Panc1 (cell line): ENCODE results near the gene CDH13. TPM values are rescaled to one million over a fixed set of nuclear protein-coding genes. Genes with fewer than 3 reads are reported as not detected.

Experiments
- ATAC-seq: fragments of 200-7000 bp; cut with Tn5 transposase; 2 replicates; pipeline ENCODE4 v1.9.1; 2020; ENCODE audit warnings: mild to moderate bottlenecking, moderate library complexity
- BruUV-seq: library from RNA; stranded (reverse); fragments of 400-500 nt; replicated peaks from 2 replicates; lab custom pipeline; 2021; lab: Mats Ljungman, UMichigan
- CTCF ChIA-PET: fragments of 300-600 bp; sonication (Branson Sonifier 250); formaldehyde crosslinking; loops from one replicate; lab custom pipeline; 2022; ENCODE audit warnings: antibody characterized with exemption; lab: Charles Lee
- POLR2A ChIA-PET: fragments of 300-600 bp; sonication (Branson Sonifier 250); formaldehyde crosslinking; loops from one replicate; lab custom pipeline; 2022; ENCODE audit warnings: antibody characterized with exemption; lab: Charles Lee
- DNase-seq: peaks from one replicate; pipeline ENCODE4 v3.0.0-alpha.2; 2010; ENCODE audit warnings: low read depth, low spot score
- H3K27ac ChIP-seq: 2 replicates; pipeline ENCODE4 v1.5.1; 2011; ENCODE audit warnings: mild to moderate bottlenecking, low read length, inconsistent platforms
- H3K27me3 ChIP-seq: fragments of 200-500 bp; sonication (Bioruptor generic); 2 replicates; pipeline ENCODE4 v1.6.0; 2014; ENCODE audit warnings: low read length, inconsistent platforms; ENCODE audit not compliant: control insufficient read depth, insufficient read depth
- H3K36me3 ChIP-seq: fragments of 200-500 bp; sonication (Bioruptor generic); 2 replicates; pipeline ENCODE4 v1.5.1; 2014; ENCODE audit warnings: inconsistent platforms, mild to moderate bottlenecking, low read length, moderate library complexity; ENCODE audit not compliant: control insufficient read depth, insufficient read depth
- H3K4me1 ChIP-seq: 2 replicates; pipeline ENCODE4 v1.5.1; 2011; ENCODE audit warnings: inconsistent platforms, mild to moderate bottlenecking, low read length, moderate library complexity; ENCODE audit not compliant: control insufficient read depth, insufficient read depth
- H3K4me3 ChIP-seq, 2 experiments: 2 replicates each; pipeline ENCODE4 v1.5.1; 2011 to 2012; ENCODE audit warnings: low read depth in 2 of 2, low read length in 2 of 2, mild to moderate bottlenecking in 2 of 2, inconsistent platforms in 1 of 2, moderate library complexity in 1 of 2
- H3K9me3 ChIP-seq: fragments of 200-500 bp; sonication (Bioruptor generic); 2 replicates; pipeline ENCODE4 v1.5.1; 2014; ENCODE audit warnings: low read depth, mild to moderate bottlenecking, inconsistent platforms, low read length, moderate library complexity; ENCODE audit not compliant: control insufficient read depth, insufficient read depth
- CTCF ChIP-seq: fragments of 450-650 bp; IDR thresholded peaks from 2 replicates; pipeline ENCODE4 v1.5.1; 2017; ENCODE audit warnings: mild to moderate bottlenecking
- POLR2AphosphoS5 ChIP-seq: IDR thresholded peaks from 2 replicates; pipeline ENCODE4 v1.6.1; 2012; ENCODE audit warnings: mild to moderate bottlenecking, low read depth, low read length, moderate library complexity
- REST ChIP-seq, 2 experiments: IDR thresholded peaks; 2 replicates each; pipeline ENCODE4 v1.6.1; 2011 to 2012; ENCODE audit warnings: low read depth in 2 of 2, control low read depth in 1 of 2, low read length in 1 of 2, mild to moderate bottlenecking in 1 of 2, moderate library complexity in 1 of 2; ENCODE audit not compliant: insufficient read depth in 1 of 2
- SIN3A ChIP-seq: IDR thresholded peaks from 2 replicates; pipeline ENCODE4 v1.6.1; 2012; ENCODE audit warnings: low read depth, mild to moderate bottlenecking, low read length, moderate library complexity, borderline replicate concordance; ENCODE audit not compliant: insufficient read depth
- TCF7L2 ChIP-seq: IDR thresholded peaks from 2 replicates; pipeline ENCODE4 v1.6.1; 2011; ENCODE audit warnings: mild to moderate bottlenecking, low read depth, low read length, inconsistent platforms
- in situ Hi-C: cut with HindIII; loops from 2 replicates; pipeline ENCODE4 v1.10.0; 2016; ENCODE audit warnings: low sequenced_read_pairs, low pct_unique_long_range_greater_than_20kb
- intact Hi-C: fragments of 100-400 bp; cut with micrococcal nuclease; formaldehyde crosslinking; loops from one replicate; pipeline ENCODE4 v1.10.0; 2022; ENCODE audit not compliant: unreplicated experiment
- total RNA-seq: library from RNA; stranded (reverse); gene quantifications from one replicate; pipeline ENCODE4 v1.2.1, GENCODE V29; 2021; ENCODE audit not compliant: unreplicated experiment

Gene CDH13
- total RNA-seq, 1 experiment from 2014 or later: not detected

- intact Hi-C loops: no loop called here
- CTCF ChIA-PET: no interaction called here
- Histone ChIP-seq H3K36me3 (no peaks in the 10 kb centered on the region), H3K27me3 (no peaks in the 10 kb centered on the region), H3K4me1 (no peaks in the 10 kb centered on the region), H3K27ac (no peak overlapping the region), H3K9me3 (no peaks in the 10 kb centered on the region), H3K4me3 (no peak overlapping the region)
- TF ChIP-seq REST (IDR thresholded peaks at IDR 0.05; ENCODE audit: insufficient read depth in 1 of 2, low read depth in 2 of 2, low read length in 1 of 2): no peak
- TF ChIP-seq SIN3A: no peak
- no peak for TF ChIP-seq POLR2AphosphoS5
- TF ChIP-seq CTCF: no peak
- no peak for TF ChIP-seq TCF7L2
- in situ Hi-C loops: no loop called here
- POLR2A ChIA-PET: no interaction called here
- BruUV-seq: no TSS peak
- ATAC-seq (no peak), DNase-seq (no peak)
Observed at GRCh38 chr16:83603723-83604570, 977.2 kb downstream of the CDH13 start.

- H3K27ac ChIP-seq: no peak overlapping the region
- H3K4me1 ChIP-seq: no peaks in the 10 kb centered on the region
- ATAC-seq (no peak), DNase-seq (no peak)
- POLR2A ChIA-PET: no interaction called here
- no peaks in the 10 kb centered on the region for H3K27me3 ChIP-seq
- BruUV-seq: no TSS peak
- H3K9me3 ChIP-seq: no peaks in the 10 kb centered on the region
- H3K36me3 ChIP-seq: no peaks in the 10 kb centered on the region
- intact Hi-C loops (no loop called here), in situ Hi-C loops (no loop called here)
- CTCF ChIA-PET: interaction anchor here (0.7 kb wide), 1 partner anchor 225 kb away, joined by 4 read pairs; no protein-coding TSS in a partner anchor
- no peak overlapping the region for H3K4me3 ChIP-seq
- TF ChIP-seq SIN3A (no peak), CTCF (no peak), POLR2AphosphoS5 (no peak), TCF7L2 (no peak), REST (IDR thresholded peaks at IDR 0.05; ENCODE audit: insufficient read depth in 1 of 2, low read depth in 2 of 2, low read length in 1 of 2) (no peak)
Observed at GRCh38 chr16:83606486-83607030, 979.8 kb downstream of the CDH13 start.
